HEK293 (cell line): ENCODE results near the gene CCDC8.

Experiments
- GLIS1 ChIP-seq: fragments of 450-650 bp; formaldehyde crosslinking; IDR thresholded peaks from 2 replicates; pipeline ENCODE4 v1.5.1; 2016; ENCODE audit warnings: missing biosample characterization, missing genetic modification characterization
- GLIS2 ChIP-seq: fragments of 450-650 bp; formaldehyde crosslinking; IDR thresholded peaks from 2 replicates; pipeline ENCODE4 v1.5.1; 2016; ENCODE audit warnings: missing biosample characterization, missing genetic modification characterization
- KLF17 ChIP-seq: fragments of 450-650 bp; formaldehyde crosslinking; IDR thresholded peaks from 2 replicates; pipeline ENCODE4 v1.5.1; 2016; ENCODE audit warnings: missing biosample characterization, missing genetic modification characterization
- KLF8 ChIP-seq: fragments of 450-650 bp; formaldehyde crosslinking; IDR thresholded peaks from 2 replicates; pipeline ENCODE4 v1.5.1; 2016; ENCODE audit warnings: missing biosample characterization, missing genetic modification characterization
- KLF9 ChIP-seq: fragments of 450-650 bp; formaldehyde crosslinking; IDR thresholded peaks from 2 replicates; pipeline ENCODE4 v1.5.1; 2016; ENCODE audit warnings: missing biosample characterization, missing genetic modification characterization, low read depth
- RBAK ChIP-seq: fragments of 450-650 bp; formaldehyde crosslinking; IDR thresholded peaks from 2 replicates; pipeline ENCODE4 v1.5.1; 2016; ENCODE audit warnings: missing biosample characterization, missing genetic modification characterization
- REPIN1 ChIP-seq: fragments of 450-650 bp; formaldehyde crosslinking; IDR thresholded peaks from 2 replicates; pipeline ENCODE4 v1.5.1; 2017; ENCODE audit warnings: missing biosample characterization, missing genetic modification characterization, low read depth
- ZBTB1 ChIP-seq: fragments of 450-650 bp; formaldehyde crosslinking; IDR thresholded peaks from 2 replicates; pipeline ENCODE4 v1.5.1; 2016; ENCODE audit warnings: missing biosample characterization, missing genetic modification characterization
- ZBTB26 ChIP-seq: fragments of 450-650 bp; formaldehyde crosslinking; optimal IDR thresholded peaks from 2 replicates; pipeline ENCODE3; 2016; ENCODE audit warnings: missing biosample characterization, mild to moderate bottlenecking, missing genetic modification characterization
- ZNF138 ChIP-seq: fragments of 450-650 bp; formaldehyde crosslinking; IDR thresholded peaks from 2 replicates; pipeline ENCODE4 v1.5.1; 2016; ENCODE audit warnings: missing biosample characterization, missing genetic modification characterization, borderline replicate concordance
- ZNF169 ChIP-seq: fragments of 450-650 bp; formaldehyde crosslinking; IDR thresholded peaks from 2 replicates; pipeline ENCODE4 v1.5.1; 2016; ENCODE audit warnings: missing biosample characterization, missing genetic modification characterization
- ZNF19 ChIP-seq: fragments of 450-650 bp; formaldehyde crosslinking; IDR thresholded peaks from 2 replicates; pipeline ENCODE4; 2016; ENCODE audit warnings: missing biosample characterization, missing genetic modification characterization, low read depth
- ZNF211 ChIP-seq: fragments of 450-650 bp; formaldehyde crosslinking; IDR thresholded peaks from 2 replicates; pipeline ENCODE4 v1.5.1; 2016; ENCODE audit warnings: low read depth, missing biosample characterization, missing genetic modification characterization
- ZNF280C ChIP-seq: fragments of 450-650 bp; formaldehyde crosslinking; IDR thresholded peaks from 2 replicates; pipeline ENCODE4 v1.5.1; 2016; ENCODE audit warnings: missing biosample characterization, missing genetic modification characterization
- ZNF354C ChIP-seq: fragments of 450-650 bp; formaldehyde crosslinking; IDR thresholded peaks from 2 replicates; pipeline ENCODE4 v1.5.1; 2016; ENCODE audit warnings: missing biosample characterization, missing genetic modification characterization, low read depth, borderline replicate concordance
- ZNF391 ChIP-seq: fragments of 450-650 bp; formaldehyde crosslinking; IDR thresholded peaks from 2 replicates; pipeline ENCODE4 v1.5.1; 2016; ENCODE audit warnings: low read depth, missing biosample characterization, missing genetic modification characterization, borderline replicate concordance
- ZNF423 ChIP-seq: fragments of 450-650 bp; formaldehyde crosslinking; IDR thresholded peaks from 2 replicates; pipeline ENCODE4 v1.5.1; 2016; ENCODE audit warnings: missing biosample characterization, missing genetic modification characterization
- ZNF521 ChIP-seq: fragments of 450-650 bp; formaldehyde crosslinking; IDR thresholded peaks from 2 replicates; pipeline ENCODE4 v1.5.1; 2017; ENCODE audit warnings: missing biosample characterization, mild to moderate bottlenecking, missing genetic modification characterization
- ZNF580 ChIP-seq: fragments of 450-650 bp; formaldehyde crosslinking; IDR thresholded peaks from 2 replicates; pipeline ENCODE4 v1.5.1; 2016; ENCODE audit warnings: missing biosample characterization, missing genetic modification characterization
- ZNF585B ChIP-seq: fragments of 450-650 bp; formaldehyde crosslinking; IDR thresholded peaks from 2 replicates; pipeline ENCODE4 v1.5.1; 2016; ENCODE audit warnings: missing biosample characterization, missing genetic modification characterization
- ZNF596 ChIP-seq: fragments of 450-650 bp; IDR thresholded peaks from 2 replicates; pipeline ENCODE4 v1.5.0; 2018; ENCODE audit warnings: missing biosample characterization, mild to moderate bottlenecking, missing genetic modification characterization, moderate library complexity
- ZNF600 ChIP-seq: fragments of 450-650 bp; formaldehyde crosslinking; IDR thresholded peaks from 2 replicates; pipeline ENCODE4 v1.5.1; 2016; ENCODE audit warnings: missing biosample characterization, missing genetic modification characterization
- ZNF623 ChIP-seq: fragments of 450-650 bp; formaldehyde crosslinking; IDR thresholded peaks from 2 replicates; pipeline ENCODE4 v1.5.1; 2016; ENCODE audit warnings: missing biosample characterization, missing genetic modification characterization
- ZNF704 ChIP-seq: fragments of 450-650 bp; formaldehyde crosslinking; IDR thresholded peaks from 2 replicates; pipeline ENCODE4 v1.5.1; 2016; ENCODE audit warnings: missing biosample characterization, missing genetic modification characterization
- ZNF776 ChIP-seq: fragments of 450-650 bp; formaldehyde crosslinking; IDR thresholded peaks from 2 replicates; pipeline ENCODE4 v1.5.0; 2017; ENCODE audit warnings: missing biosample characterization, missing genetic modification characterization, borderline replicate concordance
- ZNF837 ChIP-seq: fragments of 450-650 bp; formaldehyde crosslinking; IDR thresholded peaks from 2 replicates; pipeline ENCODE4 v1.5.1; 2016; ENCODE audit warnings: missing biosample characterization, missing genetic modification characterization
- ZSCAN16 ChIP-seq: fragments of 450-650 bp; formaldehyde crosslinking; IDR thresholded peaks from 2 replicates; pipeline ENCODE4 v1.5.1; 2016; ENCODE audit warnings: missing biosample characterization, missing genetic modification characterization
- TF ChIP-seq, protein P1 (sequence below): IDR thresholded peaks from 2 replicates; pipeline ENCODE4 v1.6.1; 2011; ENCODE audit warnings: mild to moderate bottlenecking, low read depth, low read length, borderline replicate concordance
- TF ChIP-seq, protein P2 (sequence below): fragments of 450-650 bp; formaldehyde crosslinking; conservative IDR thresholded peaks from 2 replicates; pipeline ENCODE4 v1.5.1; 2016; ENCODE audit warnings: low read depth, missing biosample characterization, missing genetic modification characterization

CCDC8 gene

DNA sequence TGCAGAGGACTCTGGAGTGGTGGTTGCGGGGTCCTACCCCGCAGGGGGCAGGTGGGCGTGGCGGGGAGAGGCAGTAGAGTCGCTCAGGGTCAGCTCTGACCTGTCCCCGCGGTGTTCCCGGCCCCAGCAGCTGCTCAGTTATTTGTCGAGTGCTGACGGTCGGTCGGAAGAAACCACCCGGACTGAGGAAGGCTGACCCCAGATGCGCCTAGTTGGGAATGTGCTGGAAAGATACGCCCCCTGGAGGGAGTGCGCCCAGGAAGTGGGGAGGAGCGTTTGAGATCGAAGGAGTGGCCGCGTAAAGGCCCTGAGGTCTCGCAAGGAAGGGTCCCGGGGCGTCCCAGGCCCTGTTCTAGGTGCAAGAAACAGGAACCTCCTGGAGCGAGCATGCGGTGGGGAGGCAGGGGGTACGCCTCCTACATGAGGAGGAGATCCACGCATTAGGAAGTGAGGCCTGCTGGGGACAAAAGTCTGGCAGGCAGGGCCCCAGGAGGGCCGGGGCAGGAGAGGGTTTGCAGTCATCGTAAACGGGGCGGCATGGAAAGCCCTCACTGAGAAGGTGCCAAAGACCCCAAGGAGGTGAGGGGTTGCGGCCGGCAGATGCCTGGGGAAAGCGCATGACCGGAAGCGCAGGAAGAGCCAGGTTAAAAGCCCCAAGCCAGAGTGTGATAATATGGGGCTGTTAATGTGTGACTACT is 9.2 kb downstream of the CCDC8 start (continued):
- no peak for TF ChIP-seq ZNF704
- TF ChIP-seq ZNF776 (tag by site-specific recombination): no peak
- peak; percentile 13; the same call in 1 of the 2 replicates for TF ChIP-seq ZNF600 (tag by site-specific recombination)
- no peak for TF ChIP-seq REPIN1
- TF ChIP-seq ZNF623: peak; percentile 47; the same call in 1 of the 2 replicates
- peak; percentile 12; the same call in 1 of the 2 replicates for TF ChIP-seq KLF8
- TF ChIP-seq ZNF138 (tag by site-specific recombination): no peak
- TF ChIP-seq RBAK (tag by site-specific recombination): no peak
- TF ChIP-seq, protein P1, sequence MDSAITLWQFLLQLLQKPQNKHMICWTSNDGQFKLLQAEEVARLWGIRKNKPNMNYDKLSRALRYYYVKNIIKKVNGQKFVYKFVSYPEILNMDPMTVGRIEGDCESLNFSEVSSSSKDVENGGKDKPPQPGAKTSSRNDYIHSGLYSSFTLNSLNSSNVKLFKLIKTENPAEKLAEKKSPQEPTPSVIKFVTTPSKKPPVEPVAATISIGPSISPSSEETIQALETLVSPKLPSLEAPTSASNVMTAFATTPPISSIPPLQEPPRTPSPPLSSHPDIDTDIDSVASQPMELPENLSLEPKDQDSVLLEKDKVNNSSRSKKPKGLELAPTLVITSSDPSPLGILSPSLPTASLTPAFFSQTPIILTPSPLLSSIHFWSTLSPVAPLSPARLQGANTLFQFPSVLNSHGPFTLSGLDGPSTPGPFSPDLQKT: no peak
- peak; percentile 38; the same call in 1 of the 2 replicates for TF ChIP-seq GLIS2 (tag by site-specific recombination)
- TF ChIP-seq ZNF580 (tag by site-specific recombination): no peak
- no peak for TF ChIP-seq ZBTB26 (tag by site-specific recombination)
- TF ChIP-seq ZSCAN16 (tag by site-specific recombination): no peak
- no peak for TF ChIP-seq ZNF521 (tag by site-specific recombination)
- TF ChIP-seq ZNF354C (tag by site-specific recombination): no peak
- TF ChIP-seq ZNF211 (tag by site-specific recombination): no peak
- TF ChIP-seq ZBTB1 (tag by site-specific recombination): no peak
- peak; percentile 78 for TF ChIP-seq KLF9 (tag by site-specific recombination)
- no peak for TF ChIP-seq ZNF837
- TF ChIP-seq ZNF596 (tag by site-specific recombination): no peak
- no peak for TF ChIP-seq KLF17 (tag by site-specific recombination)
- no peak for TF ChIP-seq ZNF169 (tag by site-specific recombination)
- peak; percentile 64 for TF ChIP-seq ZNF423 (tag by site-specific recombination)
- no peak for TF ChIP-seq ZNF19 (tag by site-specific recombination)
- peak; percentile 65 for TF ChIP-seq GLIS1 (tag by site-specific recombination)
- no peak for TF ChIP-seq ZNF391
- TF ChIP-seq ZNF585B (tag by site-specific recombination): no peak
- no peak for TF ChIP-seq ZNF280C (tag by site-specific recombination)
- TF ChIP-seq, protein P2, sequence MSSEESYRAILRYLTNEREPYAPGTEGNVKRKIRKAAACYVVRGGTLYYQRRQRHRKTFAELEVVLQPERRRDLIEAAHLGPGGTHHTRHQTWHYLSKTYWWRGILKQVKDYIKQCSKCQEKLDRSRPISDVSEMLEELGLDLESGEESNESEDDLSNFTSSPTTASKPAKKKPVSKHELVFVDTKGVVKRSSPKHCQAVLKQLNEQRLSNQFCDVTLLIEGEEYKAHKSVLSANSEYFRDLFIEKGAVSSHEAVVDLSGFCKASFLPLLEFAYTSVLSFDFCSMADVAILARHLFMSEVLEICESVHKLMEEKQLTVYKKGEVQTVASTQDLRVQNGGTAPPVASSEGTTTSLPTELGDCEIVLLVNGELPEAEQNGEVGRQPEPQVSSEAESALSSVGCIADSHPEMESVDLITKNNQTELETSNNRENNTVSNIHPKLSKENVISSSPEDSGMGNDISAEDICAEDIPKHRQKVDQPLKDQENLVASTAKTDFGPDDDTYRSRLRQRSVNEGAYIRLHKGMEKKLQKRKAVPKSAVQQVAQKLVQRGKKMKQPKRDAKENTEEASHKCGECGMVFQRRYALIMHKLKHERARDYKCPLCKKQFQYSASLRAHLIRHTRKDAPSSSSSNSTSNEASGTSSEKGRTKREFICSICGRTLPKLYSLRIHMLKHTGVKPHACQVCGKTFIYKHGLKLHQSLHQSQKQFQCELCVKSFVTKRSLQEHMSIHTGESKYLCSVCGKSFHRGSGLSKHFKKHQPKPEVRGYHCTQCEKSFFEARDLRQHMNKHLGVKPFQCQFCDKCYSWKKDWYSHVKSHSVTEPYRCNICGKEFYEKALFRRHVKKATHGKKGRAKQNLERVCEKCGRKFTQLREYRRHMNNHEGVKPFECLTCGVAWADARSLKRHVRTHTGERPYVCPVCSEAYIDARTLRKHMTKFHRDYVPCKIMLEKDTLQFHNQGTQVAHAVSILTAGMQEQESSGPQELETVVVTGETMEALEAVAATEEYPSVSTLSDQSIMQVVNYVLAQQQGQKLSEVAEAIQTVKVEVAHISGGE (tag by site-specific recombination): no peak
